NCI-H1694 treated with DMSO at 0.1 percent for 48 hours (cell line): Measurements from ENCODE around the gene LRRC9.
"Not testable (repeated sequence)": the region's sequence is repeated elsewhere in the genome, so short reads cannot be mapped to it uniquely, and the experiment has no call there.

Experiments
- DNase-seq: peaks from one replicate; lab custom pipeline; 2025; lab: John Stamatoyannopoulos, UW

LRRC9 gene

GRCh38 chr14:59957890-59958289 lies 37.9 kb downstream of the LRRC9 start:
- not testable (repeated sequence) for DNase-seq

- no peak for DNase-seq
These were observed 39.7 kb downstream of the LRRC9 start for GRCh38 chr14:59959668-59960067.

- DNase-seq, result no peak
These were observed 41.6 kb downstream of the LRRC9 start for GRCh38 chr14:59961518-59962062.

- DNase-seq, result no peak
These were observed 44.5 kb downstream of the LRRC9 start for GRCh38 chr14:59964251-59965007.

- DNase-seq, result no peak
These were observed 49.4 kb downstream of the LRRC9 start for GRCh38 chr14:59969319-59969718.

GRCh38 chr14:59981564-59981963 lies 61.6 kb downstream of the LRRC9 start:
- DNase-seq, result no peak

GRCh38 chr14:59983048-59983447 lies 63.1 kb downstream of the LRRC9 start:
- DNase-seq, result no peak

GRCh38 chr14:59986556-59987059 lies 66.7 kb downstream of the LRRC9 start:
- no peak for DNase-seq

GRCh38 chr14:59997449-59997848 lies 77.5 kb downstream of the LRRC9 start:
- no peak for DNase-seq

- DNase-seq, result no peak
These were observed 78.0 kb downstream of the LRRC9 start for GRCh38 chr14:59997966-59998365.

- no peak for DNase-seq
These were observed 78.6 kb downstream of the LRRC9 start for GRCh38 chr14:59998564-59998963.

GRCh38 chr14:60002819-60003492 lies 83.0 kb downstream of the LRRC9 start:
- no peak for DNase-seq

GRCh38 chr14:60003991-60004390 lies 84.0 kb downstream of the LRRC9 start:
- DNase-seq, result no peak

- no peak for DNase-seq
These were observed 88.1 kb downstream of the LRRC9 start for GRCh38 chr14:60008042-60008441.

- DNase-seq, result not testable (repeated sequence)
These were observed 90.3 kb downstream of the LRRC9 start for GRCh38 chr14:60010263-60010662.

GRCh38 chr14:60014402-60014801 lies 94.5 kb downstream of the LRRC9 start:
- no peak for DNase-seq

- DNase-seq, result no peak
These were observed 101.7 kb downstream of the LRRC9 start for GRCh38 chr14:60021619-60022018.

- no peak for DNase-seq
These were observed 105.6 kb downstream of the LRRC9 start for GRCh38 chr14:60025571-60025970.

GRCh38 chr14:60035177-60035576 lies 115.2 kb downstream of the LRRC9 start:
- no peak for DNase-seq

- DNase-seq, result not testable (repeated sequence)
These were observed 128.0 kb downstream of the LRRC9 start for GRCh38 chr14:60047976-60048375.

- DNase-seq, result no peak
These were observed 131.8 kb downstream of the LRRC9 start for GRCh38 chr14:60051721-60052221.

GRCh38 chr14:60058087-60058486 lies 138.1 kb downstream of the LRRC9 start:
- DNase-seq, result no peak

- no peak for DNase-seq
These were observed 141.4 kb downstream of the LRRC9 start for GRCh38 chr14:60061371-60061770.
